NB4 (cell line): Measurements from ENCODE around the gene HAAO.

Source experiments
- DNase-seq: peaks from one replicate; pipeline ENCODE4 v3.0.0; 2010; ENCODE audit warnings: low read depth
- H3K4me3 ChIP-seq: one replicate; pipeline ENCODE4 v1.5.1; 2011; ENCODE audit warnings: mild to moderate bottlenecking, low read depth, low read length, moderate library complexity
- CTCF ChIP-seq: IDR thresholded peaks from one replicate; pipeline ENCODE4 v1.5.1; 2012; ENCODE audit warnings: low read depth, low read length
- MAX ChIP-seq: IDR thresholded peaks from 2 replicates; pipeline ENCODE4 v1.6.1; 2011; ENCODE audit warnings: low read depth, low read length
- MYC ChIP-seq: IDR thresholded peaks from 2 replicates; pipeline ENCODE4 v1.6.1; 2011; ENCODE audit warnings: low read depth, low read length
- POLR2A ChIP-seq: IDR thresholded peaks from 2 replicates; pipeline ENCODE4 v1.6.1; 2011; ENCODE audit warnings: mild to moderate bottlenecking; ENCODE audit not compliant: insufficient read length; ENCODE audit errors: extremely low read depth

HAAO gene

DNA sequence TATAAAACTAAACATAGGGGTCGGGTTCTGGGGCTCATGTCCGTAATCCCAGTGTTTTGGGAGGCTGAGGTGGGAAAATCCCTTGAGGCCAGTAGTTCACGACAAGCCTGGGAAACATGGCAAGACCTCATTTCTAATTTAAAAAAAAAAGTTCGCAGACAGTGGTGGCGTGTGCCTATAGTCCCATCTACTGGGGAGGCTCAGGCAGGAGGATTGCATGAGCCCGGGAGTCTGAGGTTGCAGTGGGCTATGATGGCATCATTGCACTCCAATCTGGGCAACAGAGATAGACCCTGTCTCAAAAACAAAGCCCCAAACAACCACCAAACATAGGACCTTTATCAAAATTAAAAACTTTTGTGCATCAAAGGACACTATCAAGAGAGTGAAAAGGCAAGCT, 9.8 kb upstream of the HAAO start:
- no peak for DNase-seq
- no peak overlapping the region for H3K4me3 ChIP-seq
- no peak for TF ChIP-seq MYC
- TF ChIP-seq POLR2A = no peak
- no peak for TF ChIP-seq CTCF
- no peak for TF ChIP-seq MAX

- H3K4me3 ChIP-seq = no peak overlapping the region
- TF ChIP-seq POLR2A (no peak), MAX (no peak)
Measured at GRCh38 chr2:42801381-42801780, 9.0 kb upstream of the HAAO start.

DNA sequence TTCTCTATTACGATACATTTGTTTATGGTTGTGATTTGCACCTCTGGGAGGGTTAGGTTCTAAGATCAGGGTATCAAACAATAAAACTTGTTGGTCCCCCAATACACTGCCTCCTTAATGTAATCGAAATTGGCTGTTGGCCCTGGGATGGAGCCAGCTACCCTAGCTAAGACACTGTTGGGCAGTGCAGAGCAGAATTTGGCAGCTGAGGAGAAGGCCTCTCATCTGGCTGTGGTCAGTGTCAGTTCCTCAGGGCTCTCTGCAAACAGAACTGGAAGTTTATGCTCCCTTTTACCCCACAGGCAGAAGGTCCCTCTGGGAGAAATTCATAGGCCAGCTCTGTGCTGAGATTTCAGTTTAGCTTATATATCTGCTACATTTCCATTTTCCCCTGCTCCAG, 8.6 kb upstream of the HAAO start:
- no peak for DNase-seq
- no peak overlapping the region for H3K4me3 ChIP-seq
- TF ChIP-seq MAX (no peak), POLR2A (no peak), MYC (no peak), CTCF (no peak)

More at GRCh38 chr2:42801381-42801780, 9.0 kb upstream of the HAAO start:
- DNase-seq = no peak

GRCh38 chr2:42800461-42800962, 8.1 kb upstream of the HAAO start:
- DNase-seq = no peak
- no peak overlapping the region for H3K4me3 ChIP-seq
- TF ChIP-seq POLR2A (no peak), MYC (no peak), MAX (no peak)

DNA sequence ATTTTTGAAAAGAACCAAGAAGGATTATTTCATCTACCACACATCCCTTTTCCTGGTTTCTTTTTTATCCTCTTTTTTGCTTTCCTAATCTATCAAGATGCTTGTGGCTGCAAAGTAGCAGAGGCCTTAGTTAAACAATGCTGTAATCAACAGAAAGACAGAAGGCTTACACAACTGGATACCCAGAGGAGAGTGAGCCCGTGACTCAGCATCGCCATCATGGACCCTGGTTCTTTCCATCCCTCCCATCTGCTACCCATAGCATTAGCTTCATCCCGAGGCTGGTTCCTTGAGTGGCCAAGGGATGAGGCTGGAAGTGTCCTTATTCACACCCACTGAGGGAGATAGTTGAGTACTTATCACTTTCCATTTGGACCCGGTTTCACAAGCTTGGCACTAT, 7.5 kb upstream of the HAAO start:
- TF ChIP-seq MYC (no peak), CTCF (no peak), MAX (no peak), POLR2A (no peak)
- H3K4me3 ChIP-seq = no peak overlapping the region
- no peak for DNase-seq

DNA sequence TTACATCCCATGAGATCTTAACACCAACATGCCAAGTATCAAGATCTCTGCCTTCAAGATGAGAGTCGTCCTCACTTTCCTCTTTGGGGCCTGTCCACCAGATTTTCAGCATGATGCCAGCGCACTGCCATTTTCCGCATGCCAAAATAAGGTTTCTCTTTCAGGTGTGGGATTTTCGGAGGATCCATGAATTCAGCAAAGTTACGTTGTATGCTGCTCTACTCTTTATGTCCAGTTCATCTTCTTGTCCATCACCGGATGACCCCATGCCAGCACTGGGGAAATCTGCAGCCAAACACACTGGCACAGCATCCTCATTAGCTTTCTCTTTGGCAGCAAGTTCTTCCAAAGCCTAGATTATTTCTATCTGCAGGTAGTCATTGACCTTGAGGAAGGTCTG, 4.9 kb upstream of the HAAO start:
- H3K4me3 ChIP-seq = no peak overlapping the region
- TF ChIP-seq MYC = no peak
- no peak for TF ChIP-seq CTCF
- TF ChIP-seq MAX = no peak
- TF ChIP-seq POLR2A = no peak
- no peak for DNase-seq
